Choroid plexus epithelial cell (primary cell): Measurements from ENCODE around the gene EYS.

ENCODE experiments used
- DNase-seq: peaks from one replicate; pipeline ENCODE4 v3.0.0-alpha.2; 2010; ENCODE audit warnings: low read depth
- H3K4me3 ChIP-seq: 2 replicates; pipeline ENCODE4 v1.5.1; 2011; ENCODE audit warnings: low read depth, mild to moderate bottlenecking, control low read depth, low read length, moderate library complexity
- TF ChIP-seq, protein P1 (sequence below): conservative IDR thresholded peaks from 2 replicates; pipeline ENCODE4 v1.5.1; 2011; ENCODE audit warnings: low read depth, mild to moderate bottlenecking, control low read depth, inconsistent platforms, low read length, moderate library complexity

EYS gene

DNA sequence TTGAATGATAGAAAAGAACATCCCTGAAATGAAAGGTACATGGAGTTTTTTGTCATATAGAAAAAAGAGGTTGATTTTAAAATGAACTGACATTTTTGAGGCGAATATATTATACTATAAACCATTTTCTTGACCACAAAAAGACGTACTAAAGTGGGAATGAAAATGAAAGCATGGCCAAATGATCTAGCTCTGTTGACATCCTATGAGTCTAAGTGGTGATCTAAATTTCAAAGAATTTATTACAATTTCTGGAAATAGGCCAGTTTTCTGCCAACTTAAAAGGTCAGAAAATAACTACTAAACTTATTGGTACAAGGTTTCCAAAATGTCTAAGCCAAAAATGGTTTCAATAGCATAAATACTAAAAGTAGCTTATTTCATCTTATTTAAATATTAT, 536.8 kb downstream of the EYS start:
- H3K4me3 ChIP-seq = no peak overlapping the region
- DNase-seq = peak; percentile 36
- TF ChIP-seq, protein P1, sequence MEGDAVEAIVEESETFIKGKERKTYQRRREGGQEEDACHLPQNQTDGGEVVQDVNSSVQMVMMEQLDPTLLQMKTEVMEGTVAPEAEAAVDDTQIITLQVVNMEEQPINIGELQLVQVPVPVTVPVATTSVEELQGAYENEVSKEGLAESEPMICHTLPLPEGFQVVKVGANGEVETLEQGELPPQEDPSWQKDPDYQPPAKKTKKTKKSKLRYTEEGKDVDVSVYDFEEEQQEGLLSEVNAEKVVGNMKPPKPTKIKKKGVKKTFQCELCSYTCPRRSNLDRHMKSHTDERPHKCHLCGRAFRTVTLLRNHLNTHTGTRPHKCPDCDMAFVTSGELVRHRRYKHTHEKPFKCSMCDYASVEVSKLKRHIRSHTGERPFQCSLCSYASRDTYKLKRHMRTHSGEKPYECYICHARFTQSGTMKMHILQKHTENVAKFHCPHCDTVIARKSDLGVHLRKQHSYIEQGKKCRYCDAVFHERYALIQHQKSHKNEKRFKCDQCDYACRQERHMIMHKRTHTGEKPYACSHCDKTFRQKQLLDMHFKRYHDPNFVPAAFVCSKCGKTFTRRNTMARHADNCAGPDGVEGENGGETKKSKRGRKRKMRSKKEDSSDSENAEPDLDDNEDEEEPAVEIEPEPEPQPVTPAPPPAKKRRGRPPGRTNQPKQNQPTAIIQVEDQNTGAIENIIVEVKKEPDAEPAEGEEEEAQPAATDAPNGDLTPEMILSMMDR = no peak

DNA sequence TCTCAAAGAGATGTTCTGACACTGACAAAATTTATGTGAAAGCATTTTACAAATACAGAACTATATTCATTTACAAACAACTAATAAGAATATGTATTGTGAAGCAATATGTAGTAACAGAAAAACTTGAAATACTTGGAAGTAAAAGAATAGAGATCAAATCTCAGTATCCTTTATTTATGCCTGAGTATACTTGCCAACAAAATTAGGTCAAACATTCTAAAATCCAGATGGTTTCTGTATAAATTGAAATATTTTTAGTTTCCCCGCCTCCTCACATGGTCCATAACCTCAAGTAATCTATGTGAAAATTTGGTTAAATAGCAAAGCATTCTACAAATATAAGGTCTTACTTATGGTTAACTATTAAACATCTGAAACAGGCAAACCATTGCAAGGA, 545.4 kb downstream of the EYS start:
- no peak for DNase-seq
- TF ChIP-seq, protein P1 = no peak
- no peak overlapping the region for H3K4me3 ChIP-seq

DNA sequence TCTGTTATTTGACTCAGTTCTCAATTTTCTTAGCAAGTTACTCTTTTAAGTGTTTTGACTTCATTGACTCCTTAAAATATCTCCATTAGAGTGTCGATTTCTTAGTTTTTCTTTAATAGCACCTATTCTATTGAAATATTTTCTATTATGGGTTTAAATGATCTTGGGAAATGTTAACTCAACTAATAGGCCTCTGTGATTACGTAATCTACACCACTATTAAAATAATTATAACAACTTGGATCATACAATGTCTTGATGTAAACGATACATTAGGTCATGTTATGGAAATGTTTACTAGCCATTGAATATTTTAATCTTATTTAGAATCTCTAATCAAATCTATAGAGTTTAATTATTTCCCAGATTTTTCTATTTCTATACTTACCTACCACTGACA, 550.0 kb downstream of the EYS start:
- TF ChIP-seq, protein P1 = no peak
- H3K4me3 ChIP-seq = no peak overlapping the region
- DNase-seq = no peak

DNA sequence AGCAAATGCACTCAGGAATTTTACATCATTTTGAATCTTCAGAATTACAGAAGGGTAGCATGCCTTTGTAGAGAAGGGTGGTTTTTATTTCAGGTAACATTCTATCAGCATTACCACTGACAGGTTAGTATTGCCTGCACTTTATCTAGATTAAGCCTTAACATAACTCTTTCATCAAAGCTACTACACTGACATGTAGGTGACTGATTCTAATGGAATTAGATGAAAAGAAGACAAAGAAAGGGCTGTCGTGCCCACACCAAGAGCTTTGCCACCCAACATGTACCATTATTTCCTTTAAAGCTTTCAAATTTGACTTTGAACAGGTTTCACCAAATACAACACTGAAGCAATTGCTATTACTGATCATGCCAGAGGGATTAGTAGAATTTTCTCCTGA, 551.9 kb downstream of the EYS start:
- no peak for DNase-seq
- TF ChIP-seq, protein P1 = no peak
- no peak overlapping the region for H3K4me3 ChIP-seq

DNA sequence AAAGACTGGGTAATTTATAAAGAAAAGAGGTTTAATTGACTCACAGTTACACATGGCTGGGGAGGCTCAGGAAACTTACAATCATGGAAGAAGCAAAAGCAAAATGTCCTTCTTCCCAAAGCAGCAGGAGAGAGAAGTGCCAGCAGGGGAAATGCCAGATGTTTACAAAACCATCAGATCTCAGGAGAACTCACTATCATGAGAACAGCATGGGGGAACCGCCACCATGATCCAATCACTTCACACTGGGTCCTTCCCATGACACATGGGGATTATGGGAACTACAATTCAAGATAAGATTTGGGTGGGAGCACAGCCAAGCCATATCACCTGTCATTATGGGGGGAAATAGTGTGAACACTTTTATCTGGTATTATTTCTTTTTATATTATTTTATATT, 557.2 kb downstream of the EYS start:
- TF ChIP-seq, protein P1 = no peak
- no peak overlapping the region for H3K4me3 ChIP-seq
- DNase-seq = no peak

DNA sequence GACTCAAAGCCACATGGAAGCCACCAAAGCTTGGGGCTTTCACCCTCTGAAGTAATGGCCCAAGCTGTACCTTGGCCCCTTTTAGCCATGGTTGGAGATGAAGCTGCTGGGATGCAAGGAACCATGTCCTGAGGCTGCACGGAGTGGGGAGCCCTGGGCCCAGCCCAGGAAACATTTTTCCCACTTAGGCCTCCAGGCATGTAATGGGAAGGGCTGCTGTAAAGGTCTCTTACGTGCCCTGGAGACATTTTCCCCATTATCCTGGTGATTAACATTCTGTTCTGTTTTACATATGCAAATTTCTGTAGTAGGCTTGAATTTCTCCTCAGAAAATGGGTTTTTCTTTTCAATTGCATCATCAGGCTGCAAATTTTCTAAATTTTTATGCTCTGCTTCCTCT, 558.2 kb downstream of the EYS start:
- no peak overlapping the region for H3K4me3 ChIP-seq
- TF ChIP-seq, protein P1 = no peak
- DNase-seq = no peak

DNA sequence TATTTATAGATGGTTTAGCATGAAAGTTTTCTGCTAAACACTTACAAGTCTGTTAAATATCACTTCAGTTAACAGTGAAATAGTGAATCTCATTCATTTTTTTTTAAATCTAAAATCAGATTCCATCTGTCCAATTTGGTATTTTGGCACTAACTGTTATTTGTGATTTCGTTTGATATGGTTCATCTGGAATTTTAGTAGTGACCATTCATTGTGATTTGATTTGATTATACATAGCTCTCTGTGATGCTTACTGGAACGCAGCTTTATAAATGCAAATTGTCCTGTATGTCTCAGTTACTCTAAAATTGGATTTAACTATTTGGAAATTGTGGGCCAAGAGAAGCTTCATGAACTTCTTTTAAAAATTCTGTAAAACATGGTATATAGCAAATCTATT, 571.5 kb downstream of the EYS start:
- DNase-seq = no peak
- TF ChIP-seq, protein P1 = no peak
- no peak overlapping the region for H3K4me3 ChIP-seq
